NCI-H1092 (cell line): ENCODE data around the gene SCMH1.
"Not testable (repeated sequence)": the region's sequence is repeated elsewhere in the genome, so short reads cannot be mapped to it uniquely, and the experiment has no call there.

ENCODE experiments used
- DNase-seq: peaks from one replicate; lab custom pipeline; 2025; lab: John Stamatoyannopoulos, UW

SCMH1 gene

DNA sequence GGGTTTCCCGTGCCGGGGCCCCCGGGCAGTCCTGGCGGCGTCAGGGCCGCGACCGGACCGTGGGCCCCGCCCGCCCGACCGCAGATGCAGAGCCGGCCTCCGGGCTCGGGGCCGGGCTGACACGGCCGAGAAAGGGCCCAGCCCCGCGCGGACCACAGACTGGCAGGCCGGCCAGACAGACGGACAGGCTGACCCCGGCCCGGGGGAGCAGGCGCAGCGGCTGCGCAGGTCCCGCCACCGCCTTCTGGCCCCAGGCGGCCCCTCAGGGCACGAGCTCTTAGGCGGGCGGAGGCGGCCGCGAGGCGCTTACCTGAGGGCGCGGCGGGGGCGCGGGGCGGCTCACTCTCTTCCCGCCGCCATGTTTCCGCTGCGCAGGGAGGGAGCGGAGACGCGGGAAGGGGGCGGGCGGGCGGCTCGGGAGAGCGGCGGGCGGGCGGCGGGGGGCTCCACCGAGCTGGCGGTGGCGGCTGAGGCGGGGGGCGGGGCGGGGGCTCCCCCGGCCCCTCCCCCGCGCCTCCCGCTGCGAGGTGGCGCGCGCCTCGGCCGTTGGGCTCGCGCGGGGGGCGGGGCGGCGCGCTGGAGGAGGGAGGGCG lies at the start of gene SCMH1:
Gene SCMH1, minus strand, starts transcription at position 558 of the 593 bp plus-strand sequence. CDS start 56,173 bp downstream, outside the sequence.
- peak; percentile 44 for DNase-seq

GRCh38 chr1:41291195-41291594 lies 49.1 kb upstream of the SCMH1 start:
- no peak for DNase-seq

DNA sequence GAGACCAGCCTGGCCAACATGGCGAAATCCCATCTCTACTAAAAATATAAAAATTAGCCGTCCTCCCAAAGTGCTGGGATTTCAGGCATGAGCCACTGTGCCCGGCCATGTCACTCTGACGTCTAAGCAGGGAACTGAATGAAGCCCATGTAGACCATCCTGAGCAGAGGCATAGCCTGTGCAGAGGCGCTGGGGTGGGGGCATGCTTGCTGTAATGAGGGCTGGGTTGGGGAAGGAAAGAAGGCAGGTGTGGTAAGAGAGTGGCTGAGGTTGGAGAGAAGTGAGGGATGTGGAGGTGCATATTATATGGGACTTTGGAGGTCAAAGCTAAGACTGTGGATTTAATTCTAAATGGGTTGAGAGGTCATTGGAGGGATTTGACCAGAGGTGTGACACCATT lies 47.1 kb upstream of the SCMH1 start:
- no peak for DNase-seq

GRCh38 chr1:41286992-41287391 lies 44.9 kb upstream of the SCMH1 start:
- DNase-seq, result no peak

DNA sequence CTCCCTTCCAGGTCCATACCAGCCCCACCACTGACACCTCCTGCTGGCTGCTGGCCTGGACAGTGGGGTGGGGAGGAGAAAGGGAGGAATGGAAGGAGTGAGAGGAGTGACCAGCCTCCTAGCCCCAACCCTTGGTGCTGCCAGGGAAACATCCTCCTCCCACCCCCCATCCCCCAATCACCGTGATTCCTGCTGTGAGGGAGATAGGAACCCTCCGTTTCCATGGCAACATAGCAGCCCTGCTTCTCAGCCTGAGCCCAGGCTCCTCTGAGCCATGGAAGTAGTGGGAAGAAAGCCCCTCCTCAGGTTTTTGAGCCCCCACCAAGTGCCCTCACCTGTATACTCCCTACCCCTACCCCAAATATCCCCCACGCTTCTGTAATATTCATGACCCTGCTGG lies 44.4 kb upstream of the SCMH1 start:
- DNase-seq, result no peak

DNA sequence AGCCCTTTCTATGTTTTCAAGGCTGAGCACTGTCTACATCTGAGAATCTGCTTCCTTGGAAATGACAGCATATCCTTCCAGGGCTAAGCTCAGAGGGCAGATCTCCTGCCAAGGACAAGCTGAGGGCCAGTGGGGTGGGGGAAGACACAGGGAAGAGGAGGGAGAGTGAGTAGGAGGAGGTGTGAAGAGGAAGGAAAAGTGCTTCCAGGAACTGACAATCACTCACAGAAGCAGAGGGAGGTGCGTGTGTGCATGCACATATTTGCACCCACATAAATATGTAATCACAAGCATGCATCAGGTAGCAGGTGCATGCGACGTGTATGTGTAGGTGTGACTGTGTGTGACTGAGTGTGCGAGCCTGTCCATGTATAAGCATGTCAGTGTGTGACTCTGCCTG lies 43.7 kb upstream of the SCMH1 start:
- no peak for DNase-seq

DNA sequence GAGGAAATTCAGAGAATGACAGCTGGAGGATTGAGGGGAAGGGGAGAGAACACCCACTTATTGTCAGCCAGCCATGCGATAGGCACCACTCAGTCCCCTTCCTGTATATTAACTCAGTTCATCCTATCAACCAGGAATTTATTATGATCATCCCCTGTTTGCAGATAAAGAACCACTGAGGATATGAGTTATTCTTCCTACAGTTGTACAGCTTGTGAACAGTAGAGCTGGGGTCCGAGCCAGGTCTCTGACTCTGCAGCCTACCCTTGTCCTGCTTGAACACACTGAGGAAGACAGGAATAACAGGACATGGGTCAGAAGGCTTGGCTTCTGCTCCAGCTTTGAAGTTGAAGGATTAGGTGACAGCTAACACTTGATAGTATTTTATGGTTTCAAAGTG lies 42.0 kb upstream of the SCMH1 start:
- no peak for DNase-seq

- DNase-seq, result no peak
Observed at GRCh38 chr1:41282679-41283317, 40.7 kb upstream of the SCMH1 start.

DNA sequence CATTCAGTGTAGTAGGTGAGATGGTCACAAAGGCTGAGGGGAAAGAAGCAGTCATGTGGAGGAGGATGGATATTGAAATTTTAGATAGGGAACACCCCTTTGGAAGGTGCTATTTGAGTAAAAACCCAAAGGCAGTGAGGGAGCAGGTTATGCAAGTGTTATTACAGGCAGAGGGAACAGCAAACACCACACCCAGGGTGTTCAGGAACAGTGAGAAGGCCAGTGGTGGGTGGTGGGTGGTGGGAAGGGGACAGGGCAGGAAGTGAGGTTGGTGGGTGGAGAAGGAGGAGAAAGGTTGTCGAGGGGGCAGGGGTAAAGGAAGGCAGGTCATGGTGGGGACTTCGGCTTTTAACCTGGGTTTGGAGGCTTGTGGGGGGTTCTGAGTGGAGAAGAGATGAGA lies 39.2 kb upstream of the SCMH1 start:
- no peak for DNase-seq

DNA sequence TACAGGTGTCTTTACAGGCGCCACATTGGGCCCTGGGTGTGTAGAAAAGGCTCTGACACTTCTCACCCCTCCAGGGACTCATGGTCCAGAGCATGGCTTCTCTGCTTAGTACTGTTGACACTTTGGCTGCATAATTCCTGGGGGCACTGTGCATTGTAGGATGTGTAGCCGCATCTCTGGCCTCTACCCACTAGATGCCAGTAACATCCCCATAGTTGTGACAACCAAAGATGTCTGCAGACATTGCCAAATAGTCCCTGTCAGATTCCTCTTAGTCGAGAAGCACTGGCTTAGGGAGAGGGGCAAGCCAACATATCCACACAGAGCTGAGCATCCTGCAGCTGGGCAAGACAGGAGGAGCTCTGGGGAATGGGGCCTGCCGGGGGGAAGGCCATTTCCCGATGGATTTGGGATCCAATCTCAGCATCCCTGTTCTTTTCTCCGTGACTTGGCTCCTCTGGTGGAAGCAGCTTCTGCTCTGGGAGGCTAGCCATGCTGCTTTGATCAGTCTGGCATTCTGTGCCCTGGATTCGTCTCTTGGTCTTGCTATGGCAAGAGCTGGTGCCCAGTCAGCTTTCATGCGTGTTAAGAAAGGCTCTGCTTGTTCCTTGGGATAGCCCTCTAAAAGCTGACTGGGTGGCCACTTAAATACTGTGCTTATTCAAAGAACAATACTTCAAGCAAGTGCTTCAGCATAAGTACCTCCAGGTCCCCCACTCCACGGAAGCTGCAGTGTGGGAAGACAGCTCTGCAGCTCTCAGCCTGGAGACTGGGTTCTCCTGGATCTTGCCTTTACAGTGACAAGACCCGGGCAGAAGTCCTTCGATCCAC lies 38.3 kb upstream of the SCMH1 start:
- DNase-seq, result no peak

DNA sequence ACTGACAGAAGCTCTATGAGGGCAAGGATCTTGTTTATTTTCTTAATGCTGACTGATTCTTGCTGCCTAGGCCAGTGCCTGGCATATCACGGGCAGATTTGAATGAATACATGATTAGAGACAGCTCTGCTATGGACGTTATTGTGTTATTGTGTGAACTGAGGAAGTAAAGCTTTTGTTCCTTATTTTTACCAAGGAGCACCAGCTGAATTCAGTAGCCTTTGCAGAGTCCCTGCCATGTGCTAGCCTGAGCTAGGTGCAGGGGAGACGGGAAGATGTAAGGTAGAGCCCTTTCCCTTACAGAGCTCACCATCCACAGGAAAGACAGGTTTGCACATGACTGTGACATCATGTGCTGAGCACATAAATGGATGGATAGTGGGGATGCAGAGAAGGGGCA lies 36.0 kb upstream of the SCMH1 start:
- DNase-seq, result no peak

- DNase-seq, result no peak
Observed at GRCh38 chr1:41277371-41277975, 35.4 kb upstream of the SCMH1 start.

- no peak for DNase-seq
Observed at GRCh38 chr1:41275831-41276230, 33.7 kb upstream of the SCMH1 start.

DNA sequence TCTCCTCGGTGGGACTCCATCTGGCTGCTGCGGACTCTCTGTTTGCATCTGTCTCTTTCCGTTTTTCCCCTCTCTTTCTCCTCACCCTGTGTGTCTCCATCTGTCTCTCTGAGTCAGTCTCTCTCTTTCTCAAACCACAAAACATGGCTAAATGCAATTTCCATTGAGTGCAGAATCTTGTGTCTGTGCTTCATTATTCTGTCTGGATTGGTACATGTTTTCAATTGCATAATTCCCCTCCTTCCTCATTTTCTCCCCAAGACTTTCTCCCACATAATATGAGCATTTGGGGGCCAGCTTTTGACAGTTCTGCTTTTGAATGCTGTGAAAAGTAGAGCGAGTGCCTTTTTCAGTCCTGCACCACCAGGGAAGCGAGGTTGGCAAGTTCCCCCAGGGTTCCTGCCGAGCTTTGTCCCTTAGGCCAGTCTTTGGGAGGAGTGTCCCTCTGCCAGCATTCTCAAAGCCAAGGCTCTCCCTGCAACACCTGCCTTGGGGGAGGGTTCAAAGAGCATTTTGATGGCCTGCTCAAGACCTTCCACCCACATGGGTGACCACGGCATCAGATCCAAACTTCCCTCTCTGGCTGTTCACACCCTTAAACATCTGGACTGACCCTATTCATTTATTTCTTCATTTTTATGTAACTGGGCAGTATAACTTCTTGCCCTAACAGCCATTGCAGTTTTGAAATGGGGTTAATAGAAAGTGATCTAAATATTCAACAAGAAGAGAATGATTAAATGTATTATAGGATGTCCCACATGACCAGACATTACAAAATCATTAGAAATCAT lies 32.8 kb upstream of the SCMH1 start:
- no peak for DNase-seq

DNA sequence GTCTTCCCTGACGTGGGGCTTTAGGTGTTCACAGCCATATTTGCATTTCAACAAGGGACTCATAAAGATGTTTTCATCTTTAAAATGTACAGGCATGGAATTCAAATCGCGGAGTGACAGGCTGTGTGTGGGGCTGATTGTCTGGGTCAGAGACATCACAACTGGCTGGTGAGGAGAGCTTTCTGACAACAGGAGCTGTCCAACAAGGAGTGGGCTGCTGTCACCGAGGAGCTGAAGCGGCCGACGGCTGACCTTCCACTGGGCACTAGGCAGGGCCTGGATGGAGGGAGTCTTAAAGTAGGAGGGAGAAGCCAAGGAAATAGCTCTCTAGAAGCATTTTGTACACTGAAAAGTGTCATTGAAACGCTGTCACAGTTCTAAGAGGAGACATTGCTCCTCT lies 30.5 kb upstream of the SCMH1 start:
- DNase-seq, result no peak

DNA sequence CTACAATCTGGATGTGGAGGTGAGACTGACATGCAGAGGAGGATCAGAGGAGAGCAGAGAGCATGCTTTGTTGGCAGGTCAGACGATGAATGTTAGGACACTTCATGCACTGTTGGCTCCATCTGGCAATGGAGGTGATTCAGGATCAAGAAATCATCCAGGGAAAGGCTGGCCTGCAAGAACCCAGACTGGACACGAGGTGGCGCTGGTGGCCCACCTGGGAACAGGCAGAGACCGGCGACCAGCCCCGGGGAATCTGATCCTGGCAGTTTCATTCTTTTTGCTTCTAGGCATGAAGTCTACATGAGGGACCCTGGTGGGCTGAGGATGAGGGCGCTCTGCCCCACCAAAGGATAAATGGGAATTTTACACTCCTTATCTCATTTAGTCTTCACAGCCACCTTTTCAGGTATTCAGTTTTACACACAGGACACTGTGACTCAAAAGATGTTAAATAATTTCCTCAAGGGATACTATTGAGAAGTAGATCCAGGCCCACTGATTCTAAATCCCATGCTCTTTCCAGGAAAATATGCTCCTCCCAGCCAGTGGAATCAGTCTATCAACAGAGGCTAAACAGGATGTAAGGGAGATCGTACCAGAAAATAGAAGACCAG lies 26.2 kb upstream of the SCMH1 start:
- peak; percentile 42 for DNase-seq

- no peak for DNase-seq
Observed at GRCh38 chr1:41261926-41262618, 20.0 kb upstream of the SCMH1 start.

GRCh38 chr1:41260768-41261167 lies 18.7 kb upstream of the SCMH1 start:
- no peak for DNase-seq

- no peak for DNase-seq
Observed at GRCh38 chr1:41259221-41259620, 17.1 kb upstream of the SCMH1 start.

DNA sequence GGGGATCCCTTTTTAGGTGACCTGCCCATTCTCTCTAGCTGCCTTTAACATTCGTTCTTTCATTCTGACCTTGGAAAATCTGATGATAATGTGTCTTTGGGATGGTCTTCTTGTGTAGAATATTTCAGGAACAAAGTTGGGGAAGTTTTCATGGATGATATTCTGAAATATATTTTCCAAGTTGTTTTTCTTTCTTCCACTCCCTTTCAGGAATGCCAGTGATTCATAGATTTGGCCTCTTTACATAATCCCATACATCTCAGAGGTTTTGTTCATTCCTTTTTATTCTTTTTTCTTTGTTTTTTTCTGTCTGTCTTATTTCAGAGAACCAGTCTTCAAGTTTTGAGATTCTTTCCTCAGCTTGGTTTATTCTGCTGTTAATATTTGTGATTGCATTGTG lies 13.9 kb upstream of the SCMH1 start:
- DNase-seq, result no peak

DNA sequence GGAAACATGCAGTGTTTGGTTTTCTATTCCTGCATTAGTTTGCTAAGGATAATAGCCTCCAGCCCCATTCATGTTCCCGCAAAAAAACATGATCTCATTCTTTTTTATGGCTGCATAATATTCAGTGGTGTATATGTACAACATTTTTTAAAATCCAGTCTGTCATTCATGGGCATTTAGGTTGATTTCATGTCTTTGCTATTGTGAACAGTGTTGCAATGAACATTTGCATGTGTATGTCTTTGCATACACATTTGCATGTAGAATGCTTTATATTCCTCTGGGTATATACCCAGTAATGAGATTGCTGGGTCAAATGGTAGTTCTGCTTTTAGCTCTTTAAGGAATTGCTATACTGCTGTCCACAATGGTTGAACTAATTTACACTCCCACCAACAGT lies 9.0 kb upstream of the SCMH1 start:
- DNase-seq, result not testable (repeated sequence)
